Endothelial cell of coronary artery (primary cell): ENCODE measurements around the gene MKRN2OS. TPM values are rescaled to one million over a fixed set of nuclear protein-coding genes. Genes with fewer than 3 reads are reported as not detected.

Experiments
- total RNA-seq: library from RNA; depleted of rRNA; stranded (reverse); fragments of >200 nt; gene quantifications from 2 replicates; pipeline ENCODE4 v1.2.3, GENCODE V29; 2014

Gene MKRN2OS, protein sequence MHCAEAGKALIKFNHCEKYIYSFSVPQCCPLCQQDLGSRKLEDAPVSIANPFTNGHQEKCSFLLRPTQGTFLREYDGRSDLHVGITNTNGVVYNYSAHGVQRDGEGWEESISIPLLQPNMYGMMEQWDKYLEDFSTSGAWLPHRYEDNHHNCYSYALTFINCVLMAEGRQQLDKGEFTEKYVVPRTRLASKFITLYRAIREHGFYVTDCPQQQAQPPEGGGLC
- total RNA-seq, result not detected in 2 replicates

DNA sequence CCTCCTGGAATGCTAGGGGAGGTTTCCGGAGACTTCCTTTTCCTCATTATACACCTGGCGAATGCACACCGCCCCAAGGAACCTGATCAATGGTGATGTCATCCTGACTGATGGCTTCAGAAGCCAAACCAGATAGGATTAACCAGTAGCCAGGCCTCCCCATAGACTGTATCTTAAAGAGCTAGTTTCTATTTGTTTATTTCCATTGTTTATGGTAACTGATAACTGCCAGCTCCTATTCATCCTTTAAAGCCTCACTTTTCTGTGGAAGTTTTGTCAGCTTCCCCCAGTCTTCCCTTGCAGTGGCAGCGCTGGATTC is at the start of gene MKRN2OS:
TSS of gene MKRN2OS (minus strand) at position 27 of the 319 bp plus-strand sequence. CDS start 35 bp downstream, outside the sequence.

DNA sequence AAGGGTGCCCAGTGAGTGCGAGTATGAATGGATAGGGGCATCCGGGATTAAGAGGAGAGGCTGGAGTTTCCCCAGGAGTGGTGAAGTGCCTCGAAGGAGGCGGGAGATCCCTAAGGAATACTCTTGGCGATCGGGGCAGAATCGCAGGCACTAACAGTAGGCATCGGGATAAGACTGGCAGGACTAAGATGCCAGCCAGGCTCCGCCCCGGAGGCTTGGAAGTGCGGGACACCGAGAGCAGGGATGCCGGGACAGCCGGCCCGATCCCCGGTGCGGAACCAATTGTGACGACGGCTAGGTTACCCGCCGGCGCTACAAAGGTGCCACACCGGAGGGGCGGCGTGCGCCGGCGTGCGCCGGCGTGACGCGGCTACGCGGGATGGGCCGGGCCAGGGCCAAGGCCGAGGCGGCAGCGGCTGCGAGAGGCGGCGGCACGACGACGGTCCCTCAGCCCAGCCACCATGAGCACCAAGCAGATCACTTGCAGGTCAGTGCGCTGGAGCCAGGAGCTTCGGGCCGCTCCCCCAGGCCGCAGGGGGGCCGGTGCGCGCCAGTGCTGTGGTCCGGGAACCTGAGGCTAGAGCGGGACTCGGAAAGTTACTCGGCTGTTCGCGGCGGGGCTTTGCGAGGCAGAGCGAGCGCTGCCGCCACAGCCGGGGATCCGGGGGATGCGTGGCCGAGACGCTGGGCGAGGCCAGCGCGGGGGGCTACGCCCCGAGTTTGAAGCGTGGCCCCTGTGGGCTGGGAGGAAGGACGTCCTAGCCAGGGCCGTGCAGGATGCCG is 11.6 kb upstream of the MKRN2OS start, which contains the start of gene MKRN2:
TSS of gene MKRN2 (plus strand) at position 398 of the 783 bp plus-strand sequence. CDS start at position 462, 64 bp downstream.

Other genes with a start within 250 kb of the MKRN2OS start
- gene TSEN2, start 61.0 kb downstream of the MKRN2OS start, total RNA-seq, result 13.7 and 20.3 TPM in 2 replicates
- 31.2 and 32.8 TPM in 2 replicates for gene MKRN2, start 11.6 kb upstream of the MKRN2OS start, total RNA-seq
- 73.7 and 88.2 TPM in 2 replicates for gene RAF1, start 118.6 kb upstream of the MKRN2OS start, total RNA-seq
- gene TMEM40, start 213.8 kb upstream of the MKRN2OS start, total RNA-seq, result not detected in 2 replicates